ENCODE results near the gene FAM20C. TPM values are rescaled to one million over a fixed set of nuclear protein-coding genes. Genes with fewer than 3 reads are reported as not detected.
"Not testable (repeated sequence)": the region's sequence is repeated elsewhere in the genome, so short reads cannot be mapped to it uniquely, and the experiment has no call there.

The FAM20C gene
- polyA plus RNA-seq, 6 donors from 2014 or later, result 0.18 TPM; not detected in 5

DNA sequence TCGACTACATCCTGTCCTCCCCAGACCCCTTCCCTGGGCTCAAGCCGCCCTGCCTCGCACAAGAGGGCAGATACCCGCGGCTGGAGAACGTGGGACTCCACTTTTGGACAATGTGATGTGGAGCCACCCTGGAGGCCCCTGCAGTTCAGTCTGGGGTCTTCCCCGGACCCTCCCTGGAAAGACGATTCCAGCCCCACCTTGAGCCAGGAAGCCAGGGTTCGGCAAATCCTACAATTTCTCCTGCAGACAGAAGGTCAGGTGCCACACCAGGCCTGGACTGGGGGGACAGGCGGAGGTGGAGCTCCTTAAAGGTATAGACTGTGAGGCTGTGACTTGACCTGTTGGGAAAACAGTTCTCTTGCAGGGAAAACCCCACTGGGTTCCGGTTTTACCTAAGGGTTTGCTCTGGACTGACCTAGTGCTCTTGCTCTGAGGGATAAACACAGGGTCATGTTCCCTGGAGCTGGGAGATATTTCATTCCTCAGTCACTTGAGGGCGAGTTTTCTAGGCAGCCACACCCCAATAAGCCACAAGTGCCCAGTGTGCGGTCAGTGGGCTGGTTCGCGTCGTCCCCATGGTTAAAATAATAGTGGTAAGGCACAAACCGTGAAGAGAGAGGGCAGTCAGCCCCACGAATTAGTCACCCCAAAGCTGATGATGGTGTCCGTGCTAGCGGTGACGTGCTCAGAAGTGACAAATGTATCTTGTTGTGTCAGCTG, 99.2 kb downstream of the FAM20C start:
- H3K4me1 Mint-ChIP-seq, result peaks cover 0 to 3% (median 0%) of the 10 kb centered on the region in 3 donors
- ATAC-seq (ENCODE audit: low read depth in 2 of 2), result no peak
- H3K4me3 Mint-ChIP-seq, result no peak overlapping the region
- H3K27me3 Mint-ChIP-seq, result peaks cover 19 to 55% (median 41%) of the 10 kb centered on the region in 3 donors
- H3K9me3 Mint-ChIP-seq, result no peaks in the 10 kb centered on the region
- DNase-seq, result no peak
- no peak overlapping the region for H3K27ac Mint-ChIP-seq
- no peaks in the 10 kb centered on the region for H3K36me3 Mint-ChIP-seq

DNA sequence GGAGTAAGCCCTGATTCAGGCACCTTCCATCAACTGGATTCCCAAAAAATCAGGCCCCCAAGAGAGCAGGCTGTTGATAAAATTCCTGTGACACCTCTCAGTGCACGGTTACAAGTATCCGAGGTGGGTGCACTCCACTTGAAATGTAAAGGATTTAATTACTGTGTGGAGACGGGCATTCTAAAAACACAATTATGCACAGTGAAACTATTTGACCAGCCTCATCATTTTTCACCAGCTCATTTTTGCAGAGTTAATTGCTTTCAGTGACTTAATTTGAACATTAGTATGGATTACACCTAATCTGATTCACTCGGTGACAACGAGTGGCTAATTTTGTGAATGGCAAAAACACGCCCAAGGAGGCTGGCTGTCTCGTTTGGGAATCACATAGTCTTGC, 99.9 kb downstream of the FAM20C start:
- no peak overlapping the region for H3K4me3 Mint-ChIP-seq
- H3K36me3 Mint-ChIP-seq, result no peaks in the 10 kb centered on the region
- H3K9me3 Mint-ChIP-seq, result no peaks in the 10 kb centered on the region
- H3K27ac Mint-ChIP-seq, result no peak overlapping the region
- no peak for DNase-seq
- peaks cover 18 to 53% (median 39%) of the 10 kb centered on the region in 3 donors for H3K27me3 Mint-ChIP-seq
- peaks cover 0 to 3% (median 0%) of the 10 kb centered on the region in 3 donors for H3K4me1 Mint-ChIP-seq
- ATAC-seq (ENCODE audit: low read depth in 2 of 2), result no peak

DNA sequence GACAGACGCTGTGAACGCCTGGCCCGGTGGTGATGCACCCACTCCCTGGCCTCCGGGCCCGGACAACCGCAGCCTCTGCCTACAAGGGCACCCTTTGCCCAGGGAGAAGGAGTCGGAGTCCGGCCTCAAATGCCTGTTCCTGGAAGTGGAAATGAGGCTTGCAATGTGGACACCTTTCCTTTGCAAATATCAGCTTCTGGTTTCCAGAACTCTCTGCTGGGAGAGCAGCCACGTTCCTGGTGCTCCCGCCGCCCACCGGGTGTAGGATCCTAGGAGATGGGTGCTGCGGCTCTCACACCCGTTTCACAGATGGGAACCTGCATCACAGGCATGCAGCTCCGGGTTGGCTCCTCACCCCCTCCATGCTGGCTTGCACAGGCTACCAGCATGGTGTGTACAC, 100.5 kb downstream of the FAM20C start:
- H3K4me3 Mint-ChIP-seq, result no peak overlapping the region
- DNase-seq (no peak), ATAC-seq (ENCODE audit: low read depth in 2 of 2) (no peak)
- H3K36me3 Mint-ChIP-seq, result no peaks in the 10 kb centered on the region
- H3K4me1 Mint-ChIP-seq, result peaks cover 0 to 3% (median 0%) of the 10 kb centered on the region in 3 donors
- no peak overlapping the region for H3K27ac Mint-ChIP-seq
- peaks cover 14 to 48% (median 33%) of the 10 kb centered on the region in 3 donors for H3K27me3 Mint-ChIP-seq
- no peaks in the 10 kb centered on the region for H3K9me3 Mint-ChIP-seq

DNA sequence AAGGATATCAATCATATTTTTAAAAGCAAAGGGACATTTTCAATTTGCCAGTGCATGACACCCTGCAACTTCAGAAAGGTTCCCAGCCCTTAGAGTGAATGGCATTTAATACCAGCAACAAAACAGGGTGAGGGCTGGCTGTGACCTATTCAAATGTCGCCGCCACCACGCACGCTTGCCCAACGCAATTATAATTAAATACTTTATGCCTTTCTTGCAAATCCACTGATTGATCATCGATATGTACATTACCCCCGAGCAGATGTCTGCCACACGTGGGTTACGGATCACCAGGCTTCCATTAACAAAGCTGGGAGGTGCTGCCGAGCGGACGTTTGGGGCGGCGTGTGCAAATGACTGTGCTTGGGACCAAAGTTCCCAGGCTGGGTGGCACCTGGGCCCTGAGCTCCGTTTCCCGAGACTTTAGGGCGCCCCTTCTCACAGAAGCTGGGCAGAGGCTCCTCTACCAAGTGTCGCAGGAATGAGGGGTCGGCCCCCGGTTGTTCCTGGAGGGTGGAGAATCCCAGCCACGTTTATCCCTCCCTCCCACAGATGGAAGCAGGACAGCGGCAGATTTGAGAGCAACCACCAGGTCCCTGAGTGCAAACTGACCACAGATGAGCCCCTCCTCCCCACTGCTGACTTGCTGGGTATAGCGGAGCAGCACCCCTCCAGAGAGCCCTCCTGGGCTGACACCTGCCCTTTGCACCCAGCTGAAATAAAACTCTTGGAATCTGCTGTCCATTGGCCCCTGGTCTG, 101.5 kb downstream of the FAM20C start:
- Mint-ChIP-seq H3K4me1 (peaks cover 0 to 3% (median 0%) of the 10 kb centered on the region in 3 donors), H3K9me3 (no peaks in the 10 kb centered on the region), H3K27me3 (peaks cover 9 to 42% (median 22%) of the 10 kb centered on the region in 3 donors), H3K4me3 (no peak overlapping the region), H3K27ac (no peak overlapping the region), H3K36me3 (no peaks in the 10 kb centered on the region)
- ATAC-seq (ENCODE audit: low read depth in 2 of 2) (no peak), DNase-seq (no peak)

DNA sequence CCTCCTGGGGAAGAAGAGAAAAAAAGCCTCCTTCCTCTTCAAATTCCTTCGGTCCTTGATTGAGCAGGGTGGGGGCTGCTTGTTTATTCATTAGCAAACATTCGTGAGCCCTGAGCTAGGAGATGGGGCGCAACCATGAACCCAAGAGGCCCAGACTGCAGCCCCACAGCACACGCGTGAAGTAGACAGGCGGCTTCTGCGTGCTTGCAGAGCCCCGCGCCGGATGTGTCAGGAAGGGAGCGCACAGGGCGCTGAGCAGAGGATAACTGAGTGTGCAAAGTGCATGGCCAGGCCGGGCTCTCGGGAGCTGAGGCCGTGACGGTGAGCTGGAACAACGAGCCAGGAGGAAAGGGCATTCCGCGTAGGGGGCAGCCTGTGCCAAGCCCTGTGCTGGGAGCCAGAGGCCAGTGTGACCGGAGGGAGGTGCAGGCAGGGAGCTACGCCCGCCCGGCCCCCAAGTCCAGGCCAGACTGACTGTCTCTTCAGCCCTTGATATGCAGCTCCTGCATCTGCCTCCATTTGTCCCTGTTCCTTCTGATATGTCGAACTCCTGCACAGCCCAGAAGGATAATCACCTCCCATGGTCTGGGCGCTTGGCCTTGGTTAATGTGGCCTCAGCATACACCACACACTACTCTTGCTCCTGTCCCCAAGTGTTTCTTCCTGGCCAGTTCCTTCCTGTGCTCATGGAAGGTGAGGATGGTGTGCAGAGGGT, 102.2 kb downstream of the FAM20C start:
- Mint-ChIP-seq H3K27ac (peak overlapping the region in 1 of 6 donors; percentile 83), H3K4me3 (no peak overlapping the region), H3K4me1 (no peaks in the 10 kb centered on the region), H3K9me3 (no peaks in the 10 kb centered on the region), H3K36me3 (no peaks in the 10 kb centered on the region), H3K27me3 (peaks cover 7 to 39% (median 19%) of the 10 kb centered on the region in 3 donors)
- DNase-seq (no peak), ATAC-seq (ENCODE audit: low read depth in 2 of 2) (no peak)

DNA sequence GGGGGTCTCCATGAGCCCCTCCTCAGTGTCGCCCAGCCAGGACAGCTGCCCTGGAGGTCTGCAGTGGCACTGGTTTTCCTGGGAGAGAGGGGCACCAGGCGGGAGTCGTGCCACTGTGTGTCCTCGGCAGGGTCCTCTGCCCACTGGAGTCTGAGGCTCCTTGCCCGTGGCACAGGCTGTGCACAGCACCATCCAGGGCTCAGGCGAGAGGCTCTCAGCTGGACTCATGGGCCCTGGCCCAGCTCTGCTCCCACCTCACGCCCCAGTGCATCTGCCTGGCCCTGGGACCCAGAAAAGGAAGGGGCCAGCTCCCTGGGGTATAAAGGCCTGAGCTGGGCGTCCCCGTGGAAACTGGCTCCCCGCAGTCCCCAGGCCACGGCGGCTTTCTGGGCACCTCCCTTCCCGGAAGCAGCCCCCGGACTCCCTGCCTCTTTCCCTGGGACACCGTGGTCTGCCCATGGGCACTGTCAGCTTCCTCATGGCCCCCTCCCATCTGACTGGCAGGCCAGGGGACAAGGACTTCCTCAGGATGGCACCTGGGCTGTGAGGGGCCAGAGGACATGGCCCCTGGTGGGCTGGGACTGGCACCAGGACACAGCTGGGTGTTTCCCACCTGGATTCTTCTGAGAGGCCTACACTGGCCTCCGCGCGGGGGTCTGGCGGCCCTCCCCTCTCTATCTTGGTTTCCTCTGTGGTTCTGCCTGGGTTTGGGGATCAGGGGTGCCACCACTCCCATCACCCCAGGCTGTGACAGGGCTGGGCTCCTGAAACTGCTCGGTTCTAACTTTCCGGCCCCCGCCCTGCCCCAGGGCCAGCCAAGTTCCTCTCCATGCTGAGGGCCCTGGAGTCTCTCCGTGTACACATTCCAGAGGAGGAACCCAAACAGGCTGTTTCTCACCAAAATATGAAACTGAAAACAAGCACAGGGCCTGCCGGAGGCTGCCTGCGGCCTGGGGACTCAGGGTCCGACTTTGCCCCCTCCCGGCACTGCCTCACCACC, 103.1 kb downstream of the FAM20C start:
- Mint-ChIP-seq H3K27me3 (peaks cover 7 to 39% (median 19%) of the 10 kb centered on the region in 3 donors), H3K4me1 (no peaks in the 10 kb centered on the region), H3K9me3 (no peaks in the 10 kb centered on the region), H3K4me3 (no peak overlapping the region), H3K27ac (peak overlapping the region in 1 of 6 donors; percentile 83), H3K36me3 (no peaks in the 10 kb centered on the region)
- DNase-seq (no peak), ATAC-seq (ENCODE audit: low read depth in 2 of 2) (no peak)

DNA sequence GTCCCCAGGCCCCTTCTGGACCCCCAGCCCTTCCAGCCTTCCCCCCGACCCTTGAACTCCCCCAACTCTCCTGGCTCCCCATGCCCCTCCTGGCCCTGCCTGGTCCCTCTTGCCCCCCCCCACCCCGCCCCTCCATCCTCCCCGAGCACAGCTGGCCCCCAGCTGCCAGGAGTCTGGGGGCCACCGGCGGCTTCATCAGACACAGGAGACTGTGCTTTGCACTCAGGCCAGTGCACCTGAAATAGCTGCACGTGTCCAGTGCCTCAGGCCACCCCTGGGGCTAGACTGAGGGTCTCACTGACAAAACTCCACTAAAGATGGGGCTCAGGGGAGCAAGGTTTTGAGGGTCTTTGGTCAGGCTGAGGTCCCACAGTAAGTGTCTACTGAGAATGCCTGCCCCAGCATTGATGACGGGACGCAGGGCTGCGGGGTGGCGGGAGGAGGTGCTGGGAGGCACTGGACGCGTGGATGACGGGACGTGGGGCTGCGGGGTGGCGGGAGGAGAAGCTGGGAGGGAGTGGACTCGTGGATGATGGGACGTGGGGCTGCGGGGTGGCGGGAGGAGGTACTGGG, 104.1 kb downstream of the FAM20C start:
- Mint-ChIP-seq H3K4me1 (no peaks in the 10 kb centered on the region), H3K9me3 (no peaks in the 10 kb centered on the region), H3K4me3 (no peak overlapping the region), H3K36me3 (no peaks in the 10 kb centered on the region), H3K27me3 (peaks cover 7 to 37% (median 19%) of the 10 kb centered on the region in 3 donors), H3K27ac (no peak overlapping the region)
- ATAC-seq (ENCODE audit: low read depth in 2 of 2) (no peak), DNase-seq (no peak)

DNA sequence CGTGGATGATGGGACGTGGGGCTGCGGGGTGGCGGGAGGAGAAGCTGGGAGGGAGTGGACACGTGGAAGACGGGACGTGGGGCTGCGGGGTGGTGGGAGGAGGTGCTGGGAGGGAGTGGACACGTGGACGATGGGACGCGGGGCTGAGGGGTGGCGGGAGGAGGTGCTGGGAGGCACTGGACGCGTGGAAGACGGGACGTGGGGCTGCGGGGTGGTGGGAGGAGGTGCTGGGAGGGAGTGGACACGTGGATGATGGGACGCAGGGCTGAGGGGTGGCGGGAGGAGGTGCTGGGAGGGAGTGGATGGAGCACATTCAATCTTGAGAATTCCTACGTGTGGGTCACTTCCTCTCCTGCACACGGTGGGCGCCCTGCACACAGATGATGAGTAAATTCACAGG, 104.8 kb downstream of the FAM20C start:
- H3K27me3 Mint-ChIP-seq, result peaks cover 7 to 30% (median 13%) of the 10 kb centered on the region in 3 donors
- H3K4me1 Mint-ChIP-seq; ATAC-seq (ENCODE audit: low read depth in 2 of 2); H3K4me3 Mint-ChIP-seq; DNase-seq; H3K9me3 Mint-ChIP-seq; H3K36me3 Mint-ChIP-seq; H3K27ac Mint-ChIP-seq: not testable (repeated sequence)

DNA sequence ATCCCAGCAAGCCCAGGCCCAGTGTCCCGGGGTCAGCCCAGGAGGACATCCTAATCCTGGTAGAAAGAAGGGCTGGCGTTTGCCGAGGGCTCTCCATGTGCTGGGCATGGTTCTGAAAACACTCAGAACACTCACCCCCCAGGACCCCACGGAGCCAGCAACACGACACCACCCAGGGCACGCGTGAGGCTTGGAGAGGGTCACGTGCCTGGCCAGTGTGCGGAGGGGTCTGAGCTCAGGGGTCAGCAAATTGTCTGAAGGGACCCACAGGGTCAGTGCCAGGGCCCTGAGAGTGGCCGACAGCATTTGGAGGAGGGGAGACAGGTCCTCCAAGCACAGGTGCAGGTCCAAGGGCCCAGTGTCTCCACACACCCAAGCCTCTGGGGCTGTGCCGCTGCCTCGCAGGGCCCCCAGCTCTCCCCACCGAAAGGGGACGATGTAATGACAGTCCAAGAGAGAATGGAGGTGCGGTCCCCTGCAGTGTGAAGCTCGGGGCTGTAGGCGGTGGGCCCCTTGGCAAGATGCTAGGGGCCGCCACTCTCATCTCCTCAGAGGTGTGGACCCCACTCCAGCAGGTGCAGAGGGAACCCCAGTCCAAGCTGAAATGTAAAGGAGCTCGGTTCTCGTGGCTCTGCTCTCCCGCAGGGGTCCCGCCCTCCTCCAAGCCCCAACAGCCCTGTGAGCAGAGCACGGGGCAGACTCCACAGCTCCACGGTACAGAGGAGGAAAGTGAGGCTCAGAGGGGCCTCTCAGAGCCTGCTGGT, 105.4 kb downstream of the FAM20C start:
- H3K9me3 Mint-ChIP-seq, result no peaks in the 10 kb centered on the region
- H3K36me3 Mint-ChIP-seq, result no peaks in the 10 kb centered on the region
- H3K4me3 Mint-ChIP-seq, result no peak overlapping the region
- peaks cover 7 to 27% (median 7%) of the 10 kb centered on the region in 3 donors for H3K27me3 Mint-ChIP-seq
- no peak for ATAC-seq (ENCODE audit: low read depth in 2 of 2)
- H3K4me1 Mint-ChIP-seq, result no peaks in the 10 kb centered on the region
- DNase-seq, result no peak
- no peak overlapping the region for H3K27ac Mint-ChIP-seq

DNA sequence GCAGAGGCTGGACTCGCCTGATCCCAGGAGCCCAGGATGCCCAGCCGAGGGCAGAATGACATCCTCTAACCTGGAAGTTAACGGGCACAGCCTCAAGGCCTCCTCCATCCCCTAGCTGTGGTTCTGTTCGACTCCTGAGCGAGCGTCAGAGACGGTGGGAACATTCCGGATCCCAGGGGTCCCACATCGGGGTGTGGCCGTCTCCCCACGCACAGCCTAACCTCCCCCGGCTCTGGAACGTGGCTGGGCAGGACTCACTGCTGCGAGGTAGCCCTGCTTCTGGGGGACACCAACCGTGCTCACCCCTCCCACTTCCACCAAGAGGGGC, 106.0 kb downstream of the FAM20C start:
- no peak overlapping the region for H3K27ac Mint-ChIP-seq
- H3K27me3 Mint-ChIP-seq, result peaks cover 1 to 27% (median 4%) of the 10 kb centered on the region in 3 donors
- H3K9me3 Mint-ChIP-seq, result no peaks in the 10 kb centered on the region
- no peaks in the 10 kb centered on the region for H3K36me3 Mint-ChIP-seq
- H3K4me3 Mint-ChIP-seq, result no peak overlapping the region
- DNase-seq, result no peak
- no peak for ATAC-seq (ENCODE audit: low read depth in 2 of 2)
- no peaks in the 10 kb centered on the region for H3K4me1 Mint-ChIP-seq

DNA sequence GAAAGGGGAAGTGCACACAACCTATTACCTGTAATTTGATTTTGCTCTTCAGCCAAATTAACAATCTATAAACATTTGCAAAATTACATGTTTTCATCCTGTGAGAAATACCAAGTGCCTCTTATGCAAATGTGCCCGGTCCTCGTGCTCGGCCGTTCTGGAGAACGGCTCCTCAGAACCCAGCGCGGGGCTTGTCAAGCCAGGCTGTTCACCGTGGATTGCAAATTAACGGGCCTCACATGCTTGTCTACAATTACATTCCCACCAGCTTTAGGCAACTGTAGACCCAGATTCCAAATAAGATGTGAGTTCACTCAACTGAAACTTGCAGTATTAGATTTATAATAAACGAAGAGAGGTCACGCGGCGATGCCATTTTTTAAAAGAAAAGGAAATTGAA, 106.4 kb downstream of the FAM20C start:
- DNase-seq (no peak), ATAC-seq (ENCODE audit: low read depth in 2 of 2) (no peak)
- Mint-ChIP-seq H3K27ac (no peak overlapping the region), H3K27me3 (peaks cover 0 to 28% (median 6%) of the 10 kb centered on the region in 3 donors), H3K36me3 (no peaks in the 10 kb centered on the region), H3K4me1 (no peaks in the 10 kb centered on the region), H3K4me3 (no peak overlapping the region), H3K9me3 (no peaks in the 10 kb centered on the region)

DNA sequence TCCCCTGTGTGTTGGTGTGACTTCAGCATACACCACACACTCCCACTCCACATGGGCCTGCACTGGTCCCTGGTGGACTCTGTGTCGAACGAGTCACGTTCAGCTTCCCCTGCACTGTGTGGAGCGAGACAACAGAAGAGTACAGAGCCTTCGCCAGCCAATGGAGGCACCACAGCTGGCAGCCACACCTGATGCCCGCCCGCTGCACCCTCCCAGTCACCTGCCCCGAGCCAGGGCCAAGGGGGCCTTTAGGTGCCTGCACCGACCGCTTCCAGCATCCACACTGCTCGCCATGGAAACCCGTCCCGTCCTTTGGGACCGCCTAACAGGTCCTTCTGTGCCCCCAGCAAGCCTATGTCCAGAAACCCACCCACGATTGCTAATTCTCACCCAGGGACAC, 106.8 kb downstream of the FAM20C start:
- no peak for DNase-seq
- Mint-ChIP-seq H3K9me3 (no peaks in the 10 kb centered on the region), H3K27me3 (peaks cover 0 to 27% (median 7%) of the 10 kb centered on the region in 3 donors), H3K36me3 (no peaks in the 10 kb centered on the region), H3K27ac (no peak overlapping the region), H3K4me3 (no peak overlapping the region), H3K4me1 (no peaks in the 10 kb centered on the region)
- ATAC-seq (ENCODE audit: low read depth in 2 of 2), result no peak

Data from naive B cell (primary cell).